NCI-H748 (cell line): ENCODE results near the gene TIMM17A.

Experiments used
- DNase-seq: peaks from one replicate; lab custom pipeline; 2025; ENCODE audit not compliant: unreplicated experiment; lab: John Stamatoyannopoulos, UW

TIMM17A gene

GRCh38 chr1:201955009-201955728 is at the start of gene TIMM17A:
TIMM17A (plus strand) TSS chr1:201955503; CDS start chr1:201955527, 24 bp downstream.
- DNase-seq = peak; percentile 95

- no peak for DNase-seq
Observed at GRCh38 chr1:201906336-201906735, 49.0 kb upstream of the TIMM17A start.

- no peak for DNase-seq
Observed at GRCh38 chr1:201907621-201908020, 47.7 kb upstream of the TIMM17A start.

- DNase-seq = no peak
Observed at GRCh38 chr1:201911826-201912571, 43.3 kb upstream of the TIMM17A start.

GRCh38 chr1:201912832-201913231 is 42.5 kb upstream of the TIMM17A start:
- DNase-seq = no peak

- no peak for DNase-seq
Observed at GRCh38 chr1:201914456-201915235, 40.7 kb upstream of the TIMM17A start.

- DNase-seq = peak; percentile 60
Observed at GRCh38 chr1:201916649-201917249, 38.6 kb upstream of the TIMM17A start.

- no peak for DNase-seq
Observed at GRCh38 chr1:201917362-201918033, 37.8 kb upstream of the TIMM17A start.

GRCh38 chr1:201918343-201918742 is 37.0 kb upstream of the TIMM17A start:
- no peak for DNase-seq

GRCh38 chr1:201921952-201922558 is 33.2 kb upstream of the TIMM17A start:
- DNase-seq = no peak

GRCh38 chr1:201925301-201925567 is 30.1 kb upstream of the TIMM17A start:
- DNase-seq = no peak

- DNase-seq = no peak
Observed at GRCh38 chr1:201925981-201926645, 29.2 kb upstream of the TIMM17A start.

GRCh38 chr1:201928266-201928665 is 27.0 kb upstream of the TIMM17A start:
- no peak for DNase-seq

- DNase-seq = no peak
Observed at GRCh38 chr1:201930137-201930536, 25.2 kb upstream of the TIMM17A start.

GRCh38 chr1:201930803-201931202 is 24.5 kb upstream of the TIMM17A start:
- no peak for DNase-seq

- no peak for DNase-seq
Observed at GRCh38 chr1:201933840-201934430, 21.4 kb upstream of the TIMM17A start.

- no peak for DNase-seq
Observed at GRCh38 chr1:201937624-201938213, 17.6 kb upstream of the TIMM17A start.

- DNase-seq = no peak
Observed at GRCh38 chr1:201938440-201939035, 16.8 kb upstream of the TIMM17A start.

- no peak for DNase-seq
Observed at GRCh38 chr1:201939148-201939547, 16.2 kb upstream of the TIMM17A start.
